Osteoblast (primary cell): Measurements from ENCODE around the gene CYP2W1. TPM values are rescaled to one million over a fixed set of nuclear protein-coding genes. Genes with fewer than 3 reads are reported as not detected.

Source experiments
- DNase-seq: peaks from one replicate; pipeline ENCODE4 v3.0.0; 2011; ENCODE audit warnings: low spot score, mixed read lengths; ENCODE audit not compliant: insufficient read length; ENCODE audit errors: missing footprints
- H2AFZ ChIP-seq: 2 replicates; pipeline ENCODE4 v1.6.0; 2011; ENCODE audit warnings: mild to moderate bottlenecking, low read length
- H3K27ac ChIP-seq: 2 replicates; pipeline ENCODE4 v1.5.1; 2011; ENCODE audit warnings: mild to moderate bottlenecking, low read depth, low read length, moderate library complexity
- H3K27me3 ChIP-seq: 2 replicates; pipeline ENCODE4 v1.6.0; 2012; ENCODE audit warnings: mild to moderate bottlenecking, control low read depth, inconsistent platforms, low read length, moderate library complexity; ENCODE audit not compliant: insufficient read depth
- H3K36me3 ChIP-seq: 2 replicates; pipeline ENCODE4 v1.5.1; 2011; ENCODE audit warnings: mild to moderate bottlenecking, low read length, control low read depth, moderate library complexity; ENCODE audit not compliant: insufficient read depth
- H3K4me1 ChIP-seq: 2 replicates; pipeline ENCODE4 v1.5.1; 2011; ENCODE audit warnings: mild to moderate bottlenecking, low read length, control low read depth, moderate library complexity; ENCODE audit not compliant: insufficient read depth
- H3K4me2 ChIP-seq: 2 replicates; pipeline ENCODE4 v1.6.0; 2011; ENCODE audit warnings: mild to moderate bottlenecking, low read length; ENCODE audit not compliant: insufficient read depth
- H3K4me3 ChIP-seq: fragments of 200-600 bp; sonication (generic); 3 replicates; pipeline ENCODE4 v1.5.1; 2012; ENCODE audit warnings: mild to moderate bottlenecking, low read length, inconsistent platforms; ENCODE audit not compliant: insufficient read depth
- H3K79me2 ChIP-seq: 2 replicates; pipeline ENCODE4 v1.6.0; 2012; ENCODE audit warnings: mild to moderate bottlenecking, low read length, control low read depth, inconsistent platforms; ENCODE audit not compliant: insufficient read depth
- H3K9me3 ChIP-seq: 2 replicates; pipeline ENCODE4 v1.5.1; 2011; ENCODE audit warnings: low read depth, low read length, control low read depth
- H4K20me1 ChIP-seq: 2 replicates; pipeline ENCODE4 v1.6.0; 2012; ENCODE audit warnings: mild to moderate bottlenecking, low read length, control low read depth; ENCODE audit not compliant: insufficient read depth
- CTCF ChIP-seq: IDR thresholded peaks from 2 replicates; pipeline ENCODE4 v1.5.1; 2011; ENCODE audit warnings: mild to moderate bottlenecking, low read depth, low read length, moderate library complexity; ENCODE audit errors: extremely low read depth
- total RNA-seq: library from RNA; depleted of rRNA; stranded (reverse); fragments of >200 nt; gene quantifications from 2 replicates; pipeline ENCODE4 v1.2.3, GENCODE V29; 2012

The CYP2W1 gene
- total RNA-seq, 1 donor = not detected

- H3K4me2 ChIP-seq = no peak overlapping the region
- H4K20me1 ChIP-seq = peaks cover 2% of the 10 kb centered on the region
- no peak overlapping the region for H3K4me3 ChIP-seq
- no peak overlapping the region for H2AFZ ChIP-seq
- peaks cover 3% of the 10 kb centered on the region for H3K4me1 ChIP-seq
- H3K79me2 ChIP-seq = peaks cover 3% of the 10 kb centered on the region
- H3K36me3 ChIP-seq = no peaks in the 10 kb centered on the region
- no peak for DNase-seq
- no peak for TF ChIP-seq CTCF
- peaks cover 11% of the 10 kb centered on the region for H3K27me3 ChIP-seq
- H3K9me3 ChIP-seq = no peaks in the 10 kb centered on the region
- no peak overlapping the region for H3K27ac ChIP-seq
Observed at GRCh38 chr7:979886-980571, 3.0 kb upstream of the CYP2W1 start.

- Histone ChIP-seq H3K27ac (no peak overlapping the region), H3K79me2 (no peaks in the 10 kb centered on the region), H4K20me1 (no peaks in the 10 kb centered on the region), H3K4me1 (no peaks in the 10 kb centered on the region), H3K4me2 (no peak overlapping the region), H3K27me3 (peaks cover 16% of the 10 kb centered on the region), H2AFZ (no peak overlapping the region), H3K9me3 (no peaks in the 10 kb centered on the region), H3K36me3 (no peaks in the 10 kb centered on the region), H3K4me3 (no peak overlapping the region)
- no peak for DNase-seq
- TF ChIP-seq CTCF = no peak
Observed at GRCh38 chr7:981793-982510, 1.0 kb upstream of the CYP2W1 start.

GRCh38 chr7:982511-983003 lies 424 bp upstream of the CYP2W1 start:
- H3K27me3 ChIP-seq = peaks cover 16% of the 10 kb centered on the region

More at GRCh38 chr7:982511-983003, 424 bp upstream of the CYP2W1 start:
- Histone ChIP-seq H3K36me3 (no peaks in the 10 kb centered on the region), H3K4me2 (no peak overlapping the region), H3K4me1 (no peaks in the 10 kb centered on the region), H3K4me3 (no peak overlapping the region), H4K20me1 (no peaks in the 10 kb centered on the region), H3K9me3 (no peaks in the 10 kb centered on the region), H2AFZ (no peak overlapping the region), H3K27ac (no peak overlapping the region), H3K79me2 (no peaks in the 10 kb centered on the region)
- TF ChIP-seq CTCF = no peak
- no peak for DNase-seq
